Activated CD4-positive, CD25-positive, alpha-beta regulatory T cell (primary cell): ENCODE measurements around the gene IL1RL1.

Source experiments
- DNase-seq, 4 experiments: peaks; one replicate each; lab custom pipeline; 2025; lab: John Stamatoyannopoulos, UW

IL1RL1 gene

GRCh38 chr2:102310964-102311640 lies at the start of gene IL1RL1:
TSS of gene IL1RL1 (plus strand) at chr2:102311563. CDS start at chr2:102338265, 26,702 bp downstream.
- DNase-seq: no peak

- DNase-seq: no peak
These were observed 48.9 kb upstream of the IL1RL1 start for GRCh38 chr2:102262216-102263129.

GRCh38 chr2:102264952-102265351 lies 46.4 kb upstream of the IL1RL1 start:
- no peak for DNase-seq

GRCh38 chr2:102266204-102266603 lies 45.2 kb upstream of the IL1RL1 start:
- no peak for DNase-seq

GRCh38 chr2:102267774-102268173 lies 43.6 kb upstream of the IL1RL1 start:
- DNase-seq: no peak

GRCh38 chr2:102268510-102269199 lies 42.7 kb upstream of the IL1RL1 start:
- no peak for DNase-seq

- DNase-seq: no peak
These were observed 42.2 kb upstream of the IL1RL1 start for GRCh38 chr2:102269200-102269524.

- no peak for DNase-seq
These were observed 39.5 kb upstream of the IL1RL1 start for GRCh38 chr2:102271844-102272243.

GRCh38 chr2:102273619-102274211 lies 37.6 kb upstream of the IL1RL1 start:
- DNase-seq: no peak

- DNase-seq: no peak
These were observed 34.7 kb upstream of the IL1RL1 start for GRCh38 chr2:102276549-102277201.

GRCh38 chr2:102277202-102277700 lies 34.1 kb upstream of the IL1RL1 start:
- no peak for DNase-seq

- DNase-seq: no peak
These were observed 32.5 kb upstream of the IL1RL1 start for GRCh38 chr2:102278720-102279390.

- DNase-seq: no peak
These were observed 32.0 kb upstream of the IL1RL1 start for GRCh38 chr2:102279391-102279735.

- DNase-seq: no peak
These were observed 28.7 kb upstream of the IL1RL1 start for GRCh38 chr2:102282678-102283091.

- DNase-seq: no peak
These were observed 27.4 kb upstream of the IL1RL1 start for GRCh38 chr2:102283996-102284395.

- no peak for DNase-seq
These were observed 26.8 kb upstream of the IL1RL1 start for GRCh38 chr2:102284611-102285010.

GRCh38 chr2:102285368-102285767 lies 26.0 kb upstream of the IL1RL1 start:
- DNase-seq: no peak

GRCh38 chr2:102286041-102286440 lies 25.3 kb upstream of the IL1RL1 start:
- no peak for DNase-seq

GRCh38 chr2:102289129-102289528 lies 22.2 kb upstream of the IL1RL1 start:
- no peak for DNase-seq

- no peak for DNase-seq
These were observed 20.8 kb upstream of the IL1RL1 start for GRCh38 chr2:102290594-102290993.
